Limb (tissue), 2 donors: ENCODE data around the gene TXNDC2.
"Not testable (repeated sequence)": the region's sequence is repeated elsewhere in the genome, so short reads cannot be mapped to it uniquely, and the experiment has no call there.

Source experiments
- DNase-seq, 2 donors: peaks; one replicate each; pipeline ENCODE4 v3.0.0-alpha.2; 2016; ENCODE audit errors: extremely low spot score in 2 of 2

The TXNDC2 gene

GRCh38 chr18:9884090-9884489 is 1.7 kb upstream of the TXNDC2 start:
- DNase-seq: no peak

GRCh38 chr18:9884532-9885140 is 1.1 kb upstream of the TXNDC2 start:
- no peak for DNase-seq

GRCh38 chr18:9886005-9886348 is 204 bp downstream of the TXNDC2 start:
- DNase-seq: no peak

- no peak for DNase-seq
Observed at GRCh38 chr18:9887992-9888391, 2.2 kb downstream of the TXNDC2 start.

GRCh38 chr18:9890196-9890595 is 4.4 kb downstream of the TXNDC2 start:
- no peak for DNase-seq

GRCh38 chr18:9890957-9891356 is 5.2 kb downstream of the TXNDC2 start:
- no peak for DNase-seq

GRCh38 chr18:9891515-9891914 is 5.7 kb downstream of the TXNDC2 start:
- not testable (repeated sequence) for DNase-seq

GRCh38 chr18:9894454-9895068 is 8.8 kb downstream of the TXNDC2 start:
- no peak for DNase-seq

- no peak for DNase-seq
Observed at GRCh38 chr18:9897129-9897528, 11.4 kb downstream of the TXNDC2 start.

- not testable (repeated sequence) for DNase-seq
Observed at GRCh38 chr18:9897787-9898291, 12.1 kb downstream of the TXNDC2 start.

- DNase-seq: no peak
Observed at GRCh38 chr18:9898792-9899549, 13.2 kb downstream of the TXNDC2 start.

GRCh38 chr18:9899550-9899930 is 13.8 kb downstream of the TXNDC2 start:
- not testable (repeated sequence) for DNase-seq

- no peak for DNase-seq
Observed at GRCh38 chr18:9900699-9901098, 14.9 kb downstream of the TXNDC2 start.

GRCh38 chr18:9901377-9901776 is 15.6 kb downstream of the TXNDC2 start:
- no peak for DNase-seq

- not testable (repeated sequence) for DNase-seq
Observed at GRCh38 chr18:9902264-9902663, 16.5 kb downstream of the TXNDC2 start.

- DNase-seq: no peak
Observed at GRCh38 chr18:9902832-9903231, 17.1 kb downstream of the TXNDC2 start.

- DNase-seq: no peak
Observed at GRCh38 chr18:9905401-9905922, 19.7 kb downstream of the TXNDC2 start.

- no peak for DNase-seq
Observed at GRCh38 chr18:9906481-9906880, 20.7 kb downstream of the TXNDC2 start.

- no peak for DNase-seq
Observed at GRCh38 chr18:9907867-9908266, 22.1 kb downstream of the TXNDC2 start.

- DNase-seq: no peak
Observed at GRCh38 chr18:9910071-9910470, 24.3 kb downstream of the TXNDC2 start.

GRCh38 chr18:9910661-9911060 is 24.9 kb downstream of the TXNDC2 start:
- DNase-seq: no peak

GRCh38 chr18:9911226-9911625 is 25.5 kb downstream of the TXNDC2 start:
- DNase-seq: no peak
